HCT116 (cell line): ENCODE measurements around the gene FAXDC2.

Experiments used
- CEBPB ChIP-seq: IDR thresholded peaks from 2 replicates; pipeline ENCODE4 v1.6.1; 2012; ENCODE audit warnings: low read depth
- FOSL1 ChIP-seq: IDR thresholded peaks from 2 replicates; pipeline ENCODE4 v1.6.1; 2012; ENCODE audit warnings: low read depth
- POLR2A ChIP-seq: IDR thresholded peaks from 2 replicates; pipeline ENCODE4 v1.7.0; 2011; ENCODE audit warnings: borderline replicate concordance; ENCODE audit not compliant: insufficient read depth, insufficient read length; ENCODE audit errors: extremely low read depth
- POLR2AphosphoS5 ChIP-seq: IDR thresholded peaks from 2 replicates; pipeline ENCODE4 v1.6.1; 2011; ENCODE audit warnings: mild to moderate bottlenecking, low read depth, low read length, moderate library complexity
- TF ChIP-seq, protein P1 (sequence below), 3 experiments: fragments of 200-600 bp in 1 of 3; sonication (generic) in 1 of 3; IDR thresholded peaks in 2 of 3; conservative IDR thresholded peaks in 1 of 3; 2 replicates each; pipeline ENCODE4 v1.5.1; 2012 to 2017; ENCODE audit warnings: low read depth in 2 of 3, low read length in 2 of 3, antibody characterized with exemption in 1 of 3, borderline replicate concordance in 1 of 3, control low read depth in 1 of 3, mild to moderate bottlenecking in 1 of 3, mixed read lengths in 1 of 3, mixed run types in 1 of 3, moderate library complexity in 1 of 3; ENCODE audit not compliant: insufficient read depth in 1 of 3

DNA sequence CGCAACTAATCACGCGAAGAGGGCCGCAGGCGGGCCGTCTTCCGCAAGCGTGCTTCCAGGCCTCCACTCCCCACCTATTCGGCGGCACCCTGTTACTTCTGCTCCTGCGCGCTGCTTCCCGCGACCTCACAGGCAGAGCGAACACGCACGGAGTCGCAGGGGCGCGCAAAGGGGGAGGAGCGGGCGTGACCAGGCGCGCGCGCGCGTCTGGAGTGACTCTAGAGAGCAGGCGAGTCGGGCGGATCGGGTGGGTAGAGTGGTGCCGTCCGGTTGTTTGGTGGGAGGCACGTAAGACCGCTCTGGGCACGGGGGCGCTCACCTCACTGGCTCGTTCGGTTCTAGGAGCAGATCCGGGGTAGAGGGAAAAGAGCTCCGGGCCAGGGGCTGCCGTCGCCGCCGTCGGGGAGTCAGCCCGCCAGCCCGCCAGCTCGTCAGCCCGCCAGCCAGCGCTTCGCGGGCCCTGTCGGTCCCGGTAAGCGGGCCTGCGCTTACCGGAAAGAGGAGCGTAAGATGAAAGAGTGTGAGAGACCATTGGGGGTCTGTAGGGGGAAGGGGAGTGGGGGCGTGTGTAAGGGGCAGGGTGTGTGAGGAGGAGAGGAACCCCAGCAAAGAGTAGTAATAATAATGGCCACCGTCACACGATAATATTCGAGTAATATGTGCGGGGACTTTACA lies 8.0 kb upstream of the FAXDC2 start, which contains the start of gene CNOT8:
- peak; percentile 93 for TF ChIP-seq POLR2AphosphoS5
- TF ChIP-seq, protein P1, sequence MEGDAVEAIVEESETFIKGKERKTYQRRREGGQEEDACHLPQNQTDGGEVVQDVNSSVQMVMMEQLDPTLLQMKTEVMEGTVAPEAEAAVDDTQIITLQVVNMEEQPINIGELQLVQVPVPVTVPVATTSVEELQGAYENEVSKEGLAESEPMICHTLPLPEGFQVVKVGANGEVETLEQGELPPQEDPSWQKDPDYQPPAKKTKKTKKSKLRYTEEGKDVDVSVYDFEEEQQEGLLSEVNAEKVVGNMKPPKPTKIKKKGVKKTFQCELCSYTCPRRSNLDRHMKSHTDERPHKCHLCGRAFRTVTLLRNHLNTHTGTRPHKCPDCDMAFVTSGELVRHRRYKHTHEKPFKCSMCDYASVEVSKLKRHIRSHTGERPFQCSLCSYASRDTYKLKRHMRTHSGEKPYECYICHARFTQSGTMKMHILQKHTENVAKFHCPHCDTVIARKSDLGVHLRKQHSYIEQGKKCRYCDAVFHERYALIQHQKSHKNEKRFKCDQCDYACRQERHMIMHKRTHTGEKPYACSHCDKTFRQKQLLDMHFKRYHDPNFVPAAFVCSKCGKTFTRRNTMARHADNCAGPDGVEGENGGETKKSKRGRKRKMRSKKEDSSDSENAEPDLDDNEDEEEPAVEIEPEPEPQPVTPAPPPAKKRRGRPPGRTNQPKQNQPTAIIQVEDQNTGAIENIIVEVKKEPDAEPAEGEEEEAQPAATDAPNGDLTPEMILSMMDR (IDR thresholded peaks at IDR 0.05 in 2 of 3, conservative IDR thresholded peaks at IDR 0.05 in 1 of 3; ENCODE audit: borderline replicate concordance in 1 of 3, insufficient read depth in 1 of 3, low read depth in 2 of 3, low read length in 2 of 3) = no peak
- no peak for TF ChIP-seq FOSL1
- TF ChIP-seq CEBPB = no peak
- peak; percentile 86 for TF ChIP-seq POLR2A
